Head of caudate nucleus (tissue), 42 donors: ENCODE measurements around the gene CRISPLD2.
"Not testable (repeated sequence)": the region's sequence is repeated elsewhere in the genome, so short reads cannot be mapped to it uniquely, and the experiment has no call there.

Experiments used
- DNase-seq, 42 donors: peaks; one replicate each; pipeline versions ENCODE4 v3.0.0 to v3.0.0-alpha.2; 2020 to 2021; ENCODE audit warnings: mixed read lengths in 7 of 42
- intact Hi-C: fragments of 100-400 bp; cut with DNase I; formaldehyde crosslinking; loops from one replicate; pipeline ENCODE4 v1.15.0; 2022

The CRISPLD2 gene

GRCh38 chr16:84818989-84819643, 669 bp upstream of the CRISPLD2 start:
- intact Hi-C loops, result no loop called here
- no peak for DNase-seq

- no peak for DNase-seq
- intact Hi-C loops, result no loop called here
Measured at GRCh38 chr16:84820305-84820684, 510 bp downstream of the CRISPLD2 start.

GRCh38 chr16:84820771-84821170, 986 bp downstream of the CRISPLD2 start:
- intact Hi-C loops, result no loop called here
- DNase-seq, result no peak

GRCh38 chr16:84821179-84821578, 1.4 kb downstream of the CRISPLD2 start:
- DNase-seq, result no peak
- intact Hi-C loops, result no loop called here

- intact Hi-C loops, result no loop called here
- no peak for DNase-seq
Measured at GRCh38 chr16:84821728-84822689, 2.2 kb downstream of the CRISPLD2 start.

- intact Hi-C loops, result no loop called here
- DNase-seq, result no peak
Measured at GRCh38 chr16:84822990-84823389, 3.2 kb downstream of the CRISPLD2 start.

GRCh38 chr16:84823484-84823883, 3.7 kb downstream of the CRISPLD2 start:
- intact Hi-C loops, result no loop called here
- no peak for DNase-seq

GRCh38 chr16:84823926-84824325, 4.1 kb downstream of the CRISPLD2 start:
- intact Hi-C loops, result no loop called here
- DNase-seq, result no peak

- DNase-seq, result no peak
- intact Hi-C loops, result no loop called here
Measured at GRCh38 chr16:84825896-84826557, 6.2 kb downstream of the CRISPLD2 start.

GRCh38 chr16:84826558-84826941, 6.8 kb downstream of the CRISPLD2 start:
- intact Hi-C loops, result no loop called here
- no peak for DNase-seq

- intact Hi-C loops, result no loop called here
- no peak for DNase-seq
Measured at GRCh38 chr16:84827131-84827574, 7.4 kb downstream of the CRISPLD2 start.

GRCh38 chr16:84827897-84828296, 8.1 kb downstream of the CRISPLD2 start:
- intact Hi-C loops, result no loop called here
- DNase-seq, result no peak

- DNase-seq, result no peak
- intact Hi-C loops, result no loop called here
Measured at GRCh38 chr16:84828322-84828721, 8.5 kb downstream of the CRISPLD2 start.

- peak in 10 of 42 donors; percentile 7 to 53 (median 30) for DNase-seq
- intact Hi-C loops, result no loop called here
Measured at GRCh38 chr16:84829168-84829965, 9.6 kb downstream of the CRISPLD2 start.

GRCh38 chr16:84830765-84831384, 11.1 kb downstream of the CRISPLD2 start:
- DNase-seq, result no peak
- intact Hi-C loops, result no loop called here

- intact Hi-C loops, DNase-seq: not testable (repeated sequence)
Measured at GRCh38 chr16:84831728-84832127, 11.9 kb downstream of the CRISPLD2 start.

- DNase-seq, result no peak
- intact Hi-C loops, result no loop called here
Measured at GRCh38 chr16:84832488-84833143, 12.8 kb downstream of the CRISPLD2 start.

- no peak for DNase-seq
- intact Hi-C loops, result no loop called here
Measured at GRCh38 chr16:84833144-84833500, 13.3 kb downstream of the CRISPLD2 start.
